ENCODE results near the gene ARHGEF28.

Gene ARHGEF28

GRCh38 chr5:73654819-73655318 lies 28.9 kb downstream of the ARHGEF28 start:
- DNase-seq = no peak

- DNase-seq = no peak
Observed at GRCh38 chr5:73655521-73656160, 29.6 kb downstream of the ARHGEF28 start.

- DNase-seq = no peak
Observed at GRCh38 chr5:73661753-73662152, 35.8 kb downstream of the ARHGEF28 start.

GRCh38 chr5:73663161-73663859 lies 37.3 kb downstream of the ARHGEF28 start:
- DNase-seq = no peak

- no peak for DNase-seq
Observed at GRCh38 chr5:73663860-73664240, 37.9 kb downstream of the ARHGEF28 start.

GRCh38 chr5:73664796-73665195 lies 38.8 kb downstream of the ARHGEF28 start:
- DNase-seq = no peak

- no peak for DNase-seq
Observed at GRCh38 chr5:73666891-73667290, 40.9 kb downstream of the ARHGEF28 start.

GRCh38 chr5:73668017-73668416 lies 42.0 kb downstream of the ARHGEF28 start:
- DNase-seq = no peak

GRCh38 chr5:73668486-73669111 lies 42.6 kb downstream of the ARHGEF28 start:
- DNase-seq = no peak

GRCh38 chr5:73670731-73671130 lies 44.7 kb downstream of the ARHGEF28 start:
- no peak for DNase-seq

GRCh38 chr5:73672132-73672531 lies 46.1 kb downstream of the ARHGEF28 start:
- DNase-seq = no peak

GRCh38 chr5:73673161-73673591 lies 47.2 kb downstream of the ARHGEF28 start:
- peak; percentile 80 for DNase-seq

GRCh38 chr5:73674669-73675004 lies 48.6 kb downstream of the ARHGEF28 start:
- DNase-seq = no peak

GRCh38 chr5:73678322-73678740 lies 52.3 kb downstream of the ARHGEF28 start:
- DNase-seq = no peak

GRCh38 chr5:73678807-73679206 lies 52.8 kb downstream of the ARHGEF28 start:
- no peak for DNase-seq

GRCh38 chr5:73682176-73682575 lies 56.2 kb downstream of the ARHGEF28 start:
- DNase-seq = no peak

GRCh38 chr5:73684691-73685090 lies 58.7 kb downstream of the ARHGEF28 start:
- no peak for DNase-seq

- DNase-seq = no peak
Observed at GRCh38 chr5:73686912-73687311, 60.9 kb downstream of the ARHGEF28 start.

- DNase-seq = no peak
Observed at GRCh38 chr5:73687357-73687756, 61.4 kb downstream of the ARHGEF28 start.

GRCh38 chr5:73690015-73690414 lies 64.0 kb downstream of the ARHGEF28 start:
- no peak for DNase-seq

GRCh38 chr5:73691302-73692080 lies 65.5 kb downstream of the ARHGEF28 start:
- no peak for DNase-seq

GRCh38 chr5:73692166-73692640 lies 66.2 kb downstream of the ARHGEF28 start:
- DNase-seq = no peak

- DNase-seq = no peak
Observed at GRCh38 chr5:73692981-73693380, 67.0 kb downstream of the ARHGEF28 start.

Data from amniotic stem cell (primary cell).